Measurements from ENCODE around the gene LRRFIP1.

The LRRFIP1 gene

GRCh38 chr2:237699870-237700511, 72.6 kb downstream of the LRRFIP1 start:
- peaks cover 93% of the 10 kb centered on the region for H3K4me1 ChIP-seq (ENCODE audit: control insufficient read depth, low read length)
- peak overlapping the region; percentile 23; the same call in 1 of the 2 replicates for H3K4me3 ChIP-seq (ENCODE audit: low read length)
- H3K27me3 ChIP-seq (ENCODE audit: control insufficient read depth, low read length): no peaks in the 10 kb centered on the region
- TF ChIP-seq EZH2phosphoT487 (IDR thresholded peaks at IDR 0.05; ENCODE audit: borderline replicate concordance, low read length): no peak
- TF ChIP-seq, protein P1, sequence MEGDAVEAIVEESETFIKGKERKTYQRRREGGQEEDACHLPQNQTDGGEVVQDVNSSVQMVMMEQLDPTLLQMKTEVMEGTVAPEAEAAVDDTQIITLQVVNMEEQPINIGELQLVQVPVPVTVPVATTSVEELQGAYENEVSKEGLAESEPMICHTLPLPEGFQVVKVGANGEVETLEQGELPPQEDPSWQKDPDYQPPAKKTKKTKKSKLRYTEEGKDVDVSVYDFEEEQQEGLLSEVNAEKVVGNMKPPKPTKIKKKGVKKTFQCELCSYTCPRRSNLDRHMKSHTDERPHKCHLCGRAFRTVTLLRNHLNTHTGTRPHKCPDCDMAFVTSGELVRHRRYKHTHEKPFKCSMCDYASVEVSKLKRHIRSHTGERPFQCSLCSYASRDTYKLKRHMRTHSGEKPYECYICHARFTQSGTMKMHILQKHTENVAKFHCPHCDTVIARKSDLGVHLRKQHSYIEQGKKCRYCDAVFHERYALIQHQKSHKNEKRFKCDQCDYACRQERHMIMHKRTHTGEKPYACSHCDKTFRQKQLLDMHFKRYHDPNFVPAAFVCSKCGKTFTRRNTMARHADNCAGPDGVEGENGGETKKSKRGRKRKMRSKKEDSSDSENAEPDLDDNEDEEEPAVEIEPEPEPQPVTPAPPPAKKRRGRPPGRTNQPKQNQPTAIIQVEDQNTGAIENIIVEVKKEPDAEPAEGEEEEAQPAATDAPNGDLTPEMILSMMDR (IDR thresholded peaks at IDR 0.05; ENCODE audit: low read depth, low read length, poor library complexity, severe bottlenecking): no peak
- H3K9me3 ChIP-seq (ENCODE audit: control insufficient read depth, insufficient read depth, low read length): no peaks in the 10 kb centered on the region
- H3K79me2 ChIP-seq (ENCODE audit: control insufficient read depth, low read length): peaks cover 100% of the 10 kb centered on the region
- H3F3A ChIP-seq (ENCODE audit: control insufficient read depth, insufficient read depth): peaks cover 10% of the 10 kb centered on the region
- H4K20me1 ChIP-seq (ENCODE audit: control insufficient read depth, insufficient read depth, low read depth, low read length): peaks cover 50% of the 10 kb centered on the region
- no peaks in the 10 kb centered on the region for H3K9me2 ChIP-seq (replicated peaks; ENCODE audit: control insufficient read depth, low read length)
- H3K36me3 ChIP-seq (ENCODE audit: control insufficient read depth, low read length): peaks cover 40% of the 10 kb centered on the region
- peak overlapping the region; percentile 63 for H3K4me2 ChIP-seq (ENCODE audit: low read length)
- peak overlapping the region; percentile 22; the same call in 1 of the 2 replicates for H3K27ac ChIP-seq (ENCODE audit: low read depth, low read length)

DNA sequence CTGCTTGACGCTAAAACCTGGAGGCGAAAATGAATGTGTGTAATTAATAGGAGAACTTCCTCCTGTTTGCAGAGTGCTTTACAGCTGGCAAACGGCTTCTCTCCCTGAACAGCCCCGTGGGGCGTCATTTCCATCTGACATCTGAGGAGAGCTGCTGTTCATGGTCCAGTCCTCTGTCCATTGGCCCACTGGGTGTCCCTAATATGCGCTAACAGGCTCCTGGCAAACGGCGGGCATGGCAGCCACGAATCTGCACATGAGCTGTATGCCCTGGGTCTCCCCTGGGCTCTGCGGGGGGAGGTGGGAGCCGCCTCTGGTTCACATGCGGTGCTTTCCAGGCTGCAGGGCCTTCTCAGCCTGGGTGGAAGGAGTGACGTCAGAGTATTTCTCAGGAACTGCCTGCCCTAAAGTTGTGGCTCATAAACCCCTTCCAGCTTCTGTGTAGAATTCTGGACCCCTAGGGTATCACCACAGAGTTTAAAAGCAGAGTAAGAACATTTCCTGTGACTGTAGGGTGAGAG, 73.2 kb downstream of the LRRFIP1 start:
- Histone ChIP-seq H3K9me2 (replicated peaks; ENCODE audit: control insufficient read depth, low read length) (no peaks in the 10 kb centered on the region), H3K4me3 (ENCODE audit: low read length) (peak overlapping the region; percentile 23; the same call in 1 of the 2 replicates), H3K9me3 (ENCODE audit: control insufficient read depth, insufficient read depth, low read length) (no peaks in the 10 kb centered on the region), H3K27me3 (ENCODE audit: control insufficient read depth, low read length) (no peaks in the 10 kb centered on the region), H4K20me1 (ENCODE audit: control insufficient read depth, insufficient read depth, low read depth, low read length) (peaks cover 50% of the 10 kb centered on the region), H3K4me1 (ENCODE audit: control insufficient read depth, low read length) (peaks cover 87% of the 10 kb centered on the region), H3K79me2 (ENCODE audit: control insufficient read depth, low read length) (peaks cover 100% of the 10 kb centered on the region), H3K4me2 (ENCODE audit: low read length) (peak overlapping the region; percentile 63), H3F3A (ENCODE audit: control insufficient read depth, insufficient read depth) (peaks cover 7% of the 10 kb centered on the region; the same call in 1 of the 2 replicates), H3K27ac (ENCODE audit: low read depth, low read length) (peak overlapping the region; percentile 22; the same call in 1 of the 2 replicates), H3K36me3 (ENCODE audit: control insufficient read depth, low read length) (peaks cover 39% of the 10 kb centered on the region)
- TF ChIP-seq EZH2phosphoT487 (IDR thresholded peaks at IDR 0.05; ENCODE audit: borderline replicate concordance, low read length): no peak
- TF ChIP-seq, protein P1 (IDR thresholded peaks at IDR 0.05; ENCODE audit: low read depth, low read length, poor library complexity, severe bottlenecking): no peak

DNA sequence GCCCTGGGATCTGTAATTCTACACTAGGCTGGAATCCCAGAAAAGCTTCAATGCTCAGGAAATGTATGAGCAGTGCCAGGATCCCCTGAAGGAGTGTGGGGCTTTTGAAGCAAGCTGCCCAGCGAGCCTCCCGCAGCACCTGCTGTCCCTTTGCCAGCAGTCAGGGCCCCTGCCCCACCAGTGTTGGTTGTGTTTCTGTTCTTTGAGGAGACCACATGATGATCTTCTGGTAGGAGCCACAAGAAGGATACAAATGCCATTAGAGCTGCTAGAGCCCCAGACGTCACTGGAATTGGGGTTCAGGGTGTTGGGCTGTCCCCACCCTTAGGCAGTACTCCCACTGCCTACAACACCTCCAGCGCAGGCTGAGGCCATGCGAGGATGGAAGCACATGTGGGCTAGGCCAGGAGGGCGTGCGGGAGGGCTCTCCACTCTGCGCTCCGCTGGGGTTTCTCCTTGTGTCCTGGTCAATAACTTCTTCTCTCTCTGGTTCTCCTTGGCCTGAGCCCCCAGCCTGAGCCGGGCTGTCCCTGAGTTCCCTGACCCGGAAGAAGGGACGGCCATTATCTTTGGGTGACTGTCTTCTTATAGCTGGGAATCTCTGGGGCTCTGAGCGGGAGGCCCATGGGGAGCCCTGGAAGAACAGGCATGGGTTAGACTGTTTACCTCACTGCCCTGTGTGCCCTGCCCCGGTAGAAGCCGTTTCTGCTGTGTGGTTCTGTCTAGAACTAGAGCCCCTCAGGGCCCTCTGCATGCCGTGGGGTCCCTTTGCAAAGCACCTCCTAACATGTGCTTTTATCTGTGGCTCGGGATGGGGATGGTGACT, 73.9 kb downstream of the LRRFIP1 start:
- H4K20me1 ChIP-seq (ENCODE audit: control insufficient read depth, insufficient read depth, low read depth, low read length): peaks cover 50% of the 10 kb centered on the region
- peaks cover 81% of the 10 kb centered on the region for H3K4me1 ChIP-seq (ENCODE audit: control insufficient read depth, low read length)
- peaks cover 35% of the 10 kb centered on the region for H3K36me3 ChIP-seq (ENCODE audit: control insufficient read depth, low read length)

More for the DNA sequence above, 73.9 kb downstream of the LRRFIP1 start:
- H3K79me2 ChIP-seq (ENCODE audit: control insufficient read depth, low read length): peaks cover 100% of the 10 kb centered on the region
- H3K4me2 ChIP-seq (ENCODE audit: low read length): peak overlapping the region; percentile 63
- H3F3A ChIP-seq (ENCODE audit: control insufficient read depth, insufficient read depth): peaks cover 1% of the 10 kb centered on the region; the same call in 1 of the 2 replicates
- no peaks in the 10 kb centered on the region for H3K9me3 ChIP-seq (ENCODE audit: control insufficient read depth, insufficient read depth, low read length)
- peak overlapping the region; percentile 31 for H3K4me3 ChIP-seq (ENCODE audit: low read length)
- no peaks in the 10 kb centered on the region for H3K27me3 ChIP-seq (ENCODE audit: control insufficient read depth, low read length)
- no peaks in the 10 kb centered on the region for H3K9me2 ChIP-seq (replicated peaks; ENCODE audit: control insufficient read depth, low read length)
- no peak overlapping the region for H3K27ac ChIP-seq (ENCODE audit: low read depth, low read length)
- no peak for TF ChIP-seq EZH2phosphoT487 (IDR thresholded peaks at IDR 0.05; ENCODE audit: borderline replicate concordance, low read length)
- TF ChIP-seq, protein P1 (IDR thresholded peaks at IDR 0.05; ENCODE audit: low read depth, low read length, poor library complexity, severe bottlenecking): no peak
